Measurements from ENCODE around the gene NPAT. TPM values are rescaled to one million over a fixed set of nuclear protein-coding genes. Genes with fewer than 3 reads are reported as not detected.
A peak's percentile ranks its signal among the peaks of the same experiment; 100 is the strongest.

The NPAT gene
- total and polyA plus RNA-seq, 9 of the 15 experiments (the other 6 are each of a cell fraction or from before 2014, with no cell fraction given), result 8.8 to 30.0 (median 22.1) TPM

GRCh38 chr11:108228251-108228650 is 5.8 kb upstream of the NPAT start (continued):
- TF ChIP-seq SP1 (CRISPR knock-in tag; IDR thresholded peaks at IDR 0.05), result no peak

- CTCF ChIA-PET (ENCODE audit: low intra/inter-chr PET ratio), result no interaction called here
- ATAC-seq, result no peak
- H2AFZ ChIP-seq (ENCODE audit: low read depth, low read length), result peak overlapping the region; percentile 30; the same call in 1 of the 2 replicates
- no peak overlapping the region for H3K27ac ChIP-seq (ENCODE audit: extremely low read depth, low read depth, low read length)
- POLR2A ChIA-PET, result no interaction called here
- DNase-seq (ENCODE audit: extremely low read depth in 1 of 4, low spot score in 3 of 4), result peak in 1 of 4 experiments; percentile 16
- peak overlapping the region in 1 of 2 experiments; percentile 6; a peak in 1 of 4 replicates for H3K9ac ChIP-seq (ENCODE audit: insufficient read depth in 1 of 2, low read depth in 2 of 2, low read length in 2 of 2)
- no peaks in the 10 kb centered on the region for H3K9me3 ChIP-seq (replicated peaks; ENCODE audit: control insufficient read depth, insufficient read depth, low read depth, low read length)
- H3K4me3 ChIP-seq, result no peak overlapping the region
- in situ Hi-C loops (cut with MboI), result no loop called here
- H3K4me1 ChIP-seq (replicated peaks in 1 of 2; ENCODE audit: control insufficient read depth in 2 of 2, insufficient read depth in 2 of 2, low read length in 2 of 2), result peaks cover 8 to 22% of the 10 kb centered on the region in 2 experiments; a peak in 4 of 5 replicates
- peaks cover 13% of the 10 kb centered on the region; the same call in 1 of the 2 replicates for H4K20me1 ChIP-seq (replicated peaks; ENCODE audit: control insufficient read depth, insufficient read depth, low read length)
- 67% methylated on average over 2 of the region's 2 CpGs for WGBS (ENCODE audit: insufficient coverage, low coverage, missing lambda C conversion rate)
- peak overlapping the region; percentile 23; the same call in 1 of the 2 replicates for H3K4me2 ChIP-seq (ENCODE audit: insufficient read depth, low read length)
- no peak for FAIRE-seq
- H3K9me1 ChIP-seq (ENCODE audit: control insufficient read depth, insufficient read depth, low read length), result no peaks in the 10 kb centered on the region
- TF ChIP-seq PBX2 (CRISPR knock-in tag; IDR thresholded peaks at IDR 0.05; ENCODE audit: low read depth) (no peak), PBX2 (tag; conservative IDR thresholded peaks at IDR 0.05; ENCODE audit: low read depth) (no peak), POLR3G (IDR thresholded peaks at IDR 0.05; ENCODE audit: extremely low read depth, insufficient read length, insufficient replicate concordance) (no peak), PKNOX1 (IDR thresholded peaks at IDR 0.05) (peak; percentile 36; the same call in 1 of the 2 replicates)
- no peaks in the 10 kb centered on the region for H3K27me3 ChIP-seq (ENCODE audit: control insufficient read depth in 2 of 2, insufficient read depth in 2 of 2, low read length in 2 of 2)
- H3K79me2 ChIP-seq (ENCODE audit: control insufficient read depth, insufficient read depth, low read length), result peaks cover 57% of the 10 kb centered on the region
- H3K36me3 ChIP-seq (ENCODE audit: control insufficient read depth, insufficient read depth, low read length), result peaks cover 30% of the 10 kb centered on the region
- intact Hi-C loops (cut with micrococcal nuclease), result loop anchor here (10.0 kb wide), 1 partner anchor 189 kb away; no protein-coding TSS in a partner anchor
- no TSS peak for BruUV-seq (replicated peaks)
These were observed 3.6 kb upstream of the NPAT start for GRCh38 chr11:108226036-108226435.

Data from K562 (cell line).